Heart right ventricle (tissue), 16 donors: ENCODE results near the gene STX3. TPM values are rescaled to one million over a fixed set of nuclear protein-coding genes. Genes with fewer than 3 reads are reported as not detected.

Experiments used
- ATAC-seq, 8 donors: fragments of 200-7000 bp; cut with Tn5 transposase; one replicate each; pipeline ENCODE4 v1.9.1; 2020; ENCODE audit warnings: mild to moderate bottlenecking in 8 of 8, moderate library complexity in 8 of 8, moderate number of reproducible peaks in 1 of 8
- DNase-seq, 2 donors: peaks; one replicate each; pipeline ENCODE4 v3.0.0-alpha.2; 2020
- H3K27ac ChIP-seq, 10 donors: fragments of 200-600 bp; sonication (generic) in 2 of 10; one replicate each; pipeline versions ENCODE4 v1.5.0 to v1.8.0; 2020 to 2022; ENCODE audit warnings: mild to moderate bottlenecking in 3 of 10
- H3K27me3 ChIP-seq, 7 donors: fragments of 200-600 bp; one replicate each; pipeline ENCODE4 v1.8.0; 2021 to 2022; ENCODE audit warnings: mild to moderate bottlenecking in 2 of 7
- H3K36me3 ChIP-seq, 9 donors: fragments of 200-600 bp; sonication (generic) in 1 of 9; one replicate each; pipeline versions ENCODE4 v1.5.0 to v1.8.0; 2020 to 2022; ENCODE audit warnings: mild to moderate bottlenecking in 2 of 9
- H3K4me1 ChIP-seq, 9 donors: fragments of 200-600 bp; sonication (generic) in 1 of 9; one replicate each; pipeline versions ENCODE4 v1.5.0 to v1.8.0; 2020 to 2022; ENCODE audit warnings: mild to moderate bottlenecking in 4 of 9
- H3K4me3 ChIP-seq, 10 donors: fragments of 200-600 bp; sonication (generic) in 2 of 10; one replicate each; pipeline versions ENCODE4 v1.5.0 to v1.8.0; 2020 to 2022; ENCODE audit warnings: mild to moderate bottlenecking in 7 of 10, moderate library complexity in 2 of 10
- H3K9me3 ChIP-seq, 11 donors: fragments of 200-600 bp in 10 of 11; sonication (generic) in 2 of 11; one replicate each; pipeline versions ENCODE4 v1.5.0 to v1.8.0; 2013 to 2022; ENCODE audit warnings: mild to moderate bottlenecking in 2 of 11, control low read depth in 1 of 11, moderate library complexity in 1 of 11
- WGBS, 2 donors: extraction: QIAGEN DNeasy Blood & Tissue Kit; methylation state at CpG; one replicate each; pipeline ENCODE4 v1.1.7; 2013; ENCODE audit warnings: inconsistent platforms in 1 of 2; 5-methylcytosine and 5-hydroxymethylcytosine counted together
- intact Hi-C, 10 donors: fragments of 100-400 bp; cut with DNase I; formaldehyde crosslinking; loops; one replicate each; pipeline versions ENCODE4 v1.11.1 to v1.14.2; 2022
- long read RNA-seq, 3 donors: library from polyadenylated mRNA; unstranded; transcript quantifications; one replicate each; pipeline ENCODE4 v2.0.0, GENCODE V29; 2020 to 2021
- polyA plus RNA-seq, 2 donors: library from polyadenylated mRNA; stranded (reverse); fragments of 200-250 nt; gene quantifications; one replicate each; pipeline ENCODE4 v1.2.3, GENCODE V29; 2013
- total RNA-seq, 10 donors: library from RNA; stranded (reverse); fragmentation: NEBNext Ultra II Directional in 3 of 10; extraction: Animal tissue kit (Norgen Biotek cat#: 25700) in 3 of 10; gene quantifications; one replicate each; pipeline versions ENCODE4 v1.2.1 to v1.2.4, GENCODE V29; 2021 to 2023
- TF ChIP-seq, protein P1 (sequence below), 9 donors: fragments of 200-600 bp; sonication (generic) in 2 of 9; IDR thresholded peaks; one replicate each; pipeline versions ENCODE4 v1.5.0 to v1.8.0; 2021 to 2022; ENCODE audit warnings: antibody characterized with exemption in 9 of 9, mild to moderate bottlenecking in 5 of 9, moderate library complexity in 1 of 9
- donor health status: Arrhythmogenic right ventricular cardiomyopathy.
- donor health status: ischemic (EF 13 %, LVEDD 7.1; RV severe dilation, severe dysfunction).
- donor health status: healthy with polysubstance abuse.
- donor health status: DM: no; HTN: yes; CAD: no.
- donor health status: DM: no; HTN: no; CAD: no.
- donor health status: ischemic (EF 25% LVEDD 6.9; RV normal size, moderate dysfunction).
- donor health status: ischemic (EF 25% LVEDD 5.7; RV mildly dilated, moderate dysfunction).
- donor health status: healthy.
- donor health status: DM: yes; HTN: yes; CAD: no.
- donor health status: Ischemic cardiomyopathy.
- donor health status: ischemic (EF 35%, LVEDD 5.7; RV mildly dilated, moderate dysfunction).
- donor health status: nonischemic (EF 11% LVEDD 7.7; RV severe dilation, severe dysfunction).
- donor health status: DM: yes; HTN: yes; CAD: no.
- donor health status: PGD.
- donor health status: ischemic (EF 29% LVEDD 5.4; RV normal size, mild dysfunction).
- donor health status: nonischemic (EF 23%, LVEDD 6.1; RV moderate dilation, normal function).

STX3 gene
- total RNA-seq (10 to 100 TPM in 3 of 10 donors, 1 to 10 TPM in 7; 5.4 to 12.8 (median 8.1) TPM), polyA plus RNA-seq (10 to 100 TPM; 10.8 to 11.9 TPM)
- long read RNA-seq, donor 1, transcript STX3-201 (11 exons, 3,299 nt) = major isoform, 9 of 18 reads
- long read RNA-seq, donor 1, partial matches to known transcripts = 1 of 18 reads
- long read RNA-seq, donor 1, other reads (novel, unspliced or antisense) = 5 of 18 reads
- long read RNA-seq, donor 2, transcript STX3-203 (10 exons, 1,571 nt) = minor isoform, 6 of 27 reads
- long read RNA-seq, donor 2, transcript STX3-201 (11 exons, 3,299 nt) = major isoform, 7 of 27 reads
- long read RNA-seq, donor 2, partial matches to known transcripts = 3 of 27 reads
- long read RNA-seq, donor 2, other reads (novel, unspliced or antisense) = 11 of 27 reads
- long read RNA-seq, donor 3, transcript STX3-203 (10 exons, 1,571 nt) = minor isoform, 7 of 50 reads
- long read RNA-seq, donor 3, transcript STX3-201 (11 exons, 3,299 nt) = major isoform, 25 of 50 reads
- long read RNA-seq, donor 3, partial matches to known transcripts = 1 of 50 reads
- long read RNA-seq, donor 3, other reads (novel, unspliced or antisense) = 17 of 50 reads

DNA sequence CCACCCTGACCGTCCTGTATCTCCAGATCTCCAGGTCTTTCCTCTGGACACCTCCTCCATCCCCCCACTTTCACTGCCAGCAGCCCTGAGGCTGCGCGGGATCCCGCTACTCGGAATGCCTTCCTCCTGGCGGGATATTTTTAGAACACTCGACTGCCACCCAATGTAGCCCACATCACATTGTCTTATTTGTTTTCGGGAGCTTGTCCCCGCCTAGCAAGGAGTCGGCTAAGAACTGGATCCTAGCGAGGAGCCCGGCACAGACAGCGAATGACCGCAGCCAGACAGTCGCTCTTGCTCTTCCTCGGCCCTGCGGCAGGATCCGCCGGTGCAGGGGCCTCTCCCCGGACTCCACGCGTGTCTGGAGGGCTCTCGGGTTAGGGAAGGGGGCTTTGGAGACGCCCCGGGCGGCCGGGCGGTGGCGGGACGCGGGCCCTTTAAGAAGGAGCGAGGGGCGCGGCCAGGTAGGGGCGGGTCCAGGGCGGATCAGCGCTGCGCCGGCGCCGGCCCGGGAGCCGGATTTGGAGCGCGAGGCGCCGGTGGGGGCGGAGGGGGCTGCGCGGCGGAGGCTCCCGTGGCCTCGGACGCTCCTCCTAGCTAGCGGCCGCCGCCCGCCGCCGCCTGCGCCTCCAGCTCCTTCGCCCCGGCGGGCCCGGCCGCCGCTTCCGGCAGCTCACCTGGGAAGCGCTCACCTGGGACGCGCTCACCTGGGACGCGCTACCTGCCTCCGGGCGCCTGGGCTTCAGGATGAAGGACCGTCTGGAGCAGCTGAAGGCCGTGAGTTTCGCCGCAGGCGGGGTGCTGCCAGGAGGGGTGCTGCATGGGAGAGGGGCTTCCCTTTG, at the start of gene STX3:
TSS of gene STX3 (plus strand) at position 518 of the 842 bp plus-strand sequence. CDS start at position 748, 230 bp downstream.
- H3K27ac ChIP-seq = peak within 1 kb of the TSS; percentile 83 to 98 (median 96)
- H3K4me3 ChIP-seq = peak within 1 kb of the TSS; percentile 81 to 96 (median 88)
- 1% methylated on average over 52 to 80 of the region's 80 CpGs for WGBS, 2 donors
- H3K9me3 ChIP-seq = no peaks in the 10 kb centered on the region
- TF ChIP-seq, protein P1, sequence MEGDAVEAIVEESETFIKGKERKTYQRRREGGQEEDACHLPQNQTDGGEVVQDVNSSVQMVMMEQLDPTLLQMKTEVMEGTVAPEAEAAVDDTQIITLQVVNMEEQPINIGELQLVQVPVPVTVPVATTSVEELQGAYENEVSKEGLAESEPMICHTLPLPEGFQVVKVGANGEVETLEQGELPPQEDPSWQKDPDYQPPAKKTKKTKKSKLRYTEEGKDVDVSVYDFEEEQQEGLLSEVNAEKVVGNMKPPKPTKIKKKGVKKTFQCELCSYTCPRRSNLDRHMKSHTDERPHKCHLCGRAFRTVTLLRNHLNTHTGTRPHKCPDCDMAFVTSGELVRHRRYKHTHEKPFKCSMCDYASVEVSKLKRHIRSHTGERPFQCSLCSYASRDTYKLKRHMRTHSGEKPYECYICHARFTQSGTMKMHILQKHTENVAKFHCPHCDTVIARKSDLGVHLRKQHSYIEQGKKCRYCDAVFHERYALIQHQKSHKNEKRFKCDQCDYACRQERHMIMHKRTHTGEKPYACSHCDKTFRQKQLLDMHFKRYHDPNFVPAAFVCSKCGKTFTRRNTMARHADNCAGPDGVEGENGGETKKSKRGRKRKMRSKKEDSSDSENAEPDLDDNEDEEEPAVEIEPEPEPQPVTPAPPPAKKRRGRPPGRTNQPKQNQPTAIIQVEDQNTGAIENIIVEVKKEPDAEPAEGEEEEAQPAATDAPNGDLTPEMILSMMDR (IDR thresholded peaks at IDR 0.05) = no peak
- peaks cover 0 to 29% (median 20%) of the 10 kb centered on the region in 9 donors for H3K4me1 ChIP-seq
- intact Hi-C loops = loop anchor here (1.0 to 5.0 kb wide), 6 partner anchors 46 to 56 kb away; partner anchors contain the start of gene MRPL16 (in 1 of the 10)
- ATAC-seq (peak; percentile 80 to 94 (median 88)), DNase-seq (peak; percentile 58 to 76)
- H3K27me3 ChIP-seq = no peaks in the 10 kb centered on the region
- no peaks in the 10 kb centered on the region for H3K36me3 ChIP-seq

- ATAC-seq (no peak), DNase-seq (no peak)
- H3K36me3 ChIP-seq = no peaks in the 10 kb centered on the region
- H3K27me3 ChIP-seq = peaks cover 0 to 7% (median 0%) of the 10 kb centered on the region in 7 donors
- no peaks in the 10 kb centered on the region for H3K4me1 ChIP-seq
- 69 to 75% methylated on average over 5 of the region's 5 CpGs for WGBS, 2 donors
- H3K4me3 ChIP-seq = no peak overlapping the region
- no peak overlapping the region for H3K27ac ChIP-seq
- TF ChIP-seq, protein P1 (IDR thresholded peaks at IDR 0.05) = no peak
- intact Hi-C loops = no loop called here
- no peaks in the 10 kb centered on the region for H3K9me3 ChIP-seq
Measured at GRCh38 chr11:59706518-59707285, 48.5 kb upstream of the STX3 start.

GRCh38 chr11:59707371-59707770, 47.8 kb upstream of the STX3 start:
- Histone ChIP-seq H3K4me3 (no peak overlapping the region), H3K36me3 (no peaks in the 10 kb centered on the region), H3K27ac (no peak overlapping the region), H3K4me1 (no peaks in the 10 kb centered on the region), H3K27me3 (peaks cover 0 to 11% (median 0%) of the 10 kb centered on the region in 7 donors), H3K9me3 (no peaks in the 10 kb centered on the region)
- no peak for ATAC-seq
- TF ChIP-seq, protein P1 (IDR thresholded peaks at IDR 0.05) = no peak
- intact Hi-C loops = no loop called here
- no peak for DNase-seq
- 85 to 96% methylated on average over 1 of the region's 1 CpG for WGBS, 2 donors
